Choroid plexus epithelial cell (primary cell): ENCODE results near the gene ENTPD5.
"Not testable (repeated sequence)": the region's sequence is repeated elsewhere in the genome, so short reads cannot be mapped to it uniquely, and the experiment has no call there.

Experiments used
- DNase-seq: peaks from one replicate; pipeline ENCODE4 v3.0.0-alpha.2; 2010; ENCODE audit warnings: low read depth
- H3K4me3 ChIP-seq: 2 replicates; pipeline ENCODE4 v1.5.1; 2011; ENCODE audit warnings: low read depth, mild to moderate bottlenecking, control low read depth, low read length, moderate library complexity
- CTCF ChIP-seq: conservative IDR thresholded peaks from 2 replicates; pipeline ENCODE4 v1.5.1; 2011; ENCODE audit warnings: low read depth, mild to moderate bottlenecking, control low read depth, inconsistent platforms, low read length, moderate library complexity

Gene ENTPD5

GRCh38 chr14:73943083-73943482 is 76.0 kb downstream of the ENTPD5 start:
- no peak for TF ChIP-seq CTCF
- H3K4me3 ChIP-seq: no peak overlapping the region
- DNase-seq: peak; percentile 80

GRCh38 chr14:73942180-73942579 is 76.9 kb downstream of the ENTPD5 start:
- TF ChIP-seq CTCF: no peak
- no peak for DNase-seq
- H3K4me3 ChIP-seq: no peak overlapping the region

GRCh38 chr14:73937012-73937411 is 82.1 kb downstream of the ENTPD5 start:
- DNase-seq: no peak
- no peak overlapping the region for H3K4me3 ChIP-seq
- TF ChIP-seq CTCF: no peak

- no peak for DNase-seq
- H3K4me3 ChIP-seq: no peak overlapping the region
- TF ChIP-seq CTCF: no peak
Measured at GRCh38 chr14:73936548-73936947, 82.5 kb downstream of the ENTPD5 start.

- peak; percentile 48 for TF ChIP-seq CTCF
- no peak overlapping the region for H3K4me3 ChIP-seq
- peak; percentile 45 for DNase-seq
Measured at GRCh38 chr14:73935666-73936065, 83.4 kb downstream of the ENTPD5 start.

GRCh38 chr14:73924337-73924736 is 94.8 kb downstream of the ENTPD5 start:
- DNase-seq: no peak
- TF ChIP-seq CTCF: no peak
- no peak overlapping the region for H3K4me3 ChIP-seq

- DNase-seq: not testable (repeated sequence)
Measured at GRCh38 chr14:73919457-73919856, 99.6 kb downstream of the ENTPD5 start.

GRCh38 chr14:73916324-73916723 is 102.8 kb downstream of the ENTPD5 start:
- H3K4me3 ChIP-seq: no peak overlapping the region
- no peak for TF ChIP-seq CTCF
- no peak for DNase-seq

More at GRCh38 chr14:73919457-73919856, 99.6 kb downstream of the ENTPD5 start:
- not testable (repeated sequence) for H3K4me3 ChIP-seq
